Measurements from ENCODE around the gene NPTXR.

Gene NPTXR

DNA sequence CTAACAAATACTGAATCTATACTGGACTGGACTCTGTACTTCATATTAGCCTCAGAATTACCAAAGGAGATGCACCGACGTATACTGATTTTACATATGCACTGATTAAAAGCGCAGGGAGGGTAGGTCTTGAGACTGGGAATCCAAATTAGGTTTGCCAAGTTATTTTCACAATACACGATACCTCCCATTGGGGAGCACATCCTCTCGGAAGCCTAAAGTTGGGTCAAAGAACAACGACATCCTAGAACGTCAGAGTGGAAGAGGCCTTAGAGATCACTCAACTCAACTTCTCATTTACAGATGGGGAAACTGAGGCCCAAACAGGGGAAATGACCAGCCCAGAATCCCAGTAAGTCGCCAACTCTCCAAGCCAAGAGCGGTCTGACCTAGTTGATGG is 50.5 kb downstream of the NPTXR start:
- no peak for DNase-seq

DNA sequence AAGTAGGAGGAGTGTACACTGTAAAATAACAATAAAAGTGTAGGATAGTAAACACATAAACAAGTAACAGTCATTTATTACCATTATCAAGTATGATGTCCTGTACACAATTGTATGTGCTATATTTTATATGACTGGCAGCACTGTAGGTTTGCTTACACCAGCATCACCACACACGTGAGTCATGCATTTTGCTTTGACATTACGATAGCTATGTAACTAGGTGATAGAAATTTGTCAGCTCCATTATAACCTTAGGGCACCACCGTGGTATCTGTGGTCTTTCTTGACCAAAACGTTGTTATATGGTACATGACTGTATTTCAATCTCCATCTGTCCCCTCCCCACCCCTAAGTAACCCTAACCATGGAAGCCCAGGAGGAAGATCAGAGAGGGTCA is 51.0 kb downstream of the NPTXR start:
- DNase-seq = no peak

DNA sequence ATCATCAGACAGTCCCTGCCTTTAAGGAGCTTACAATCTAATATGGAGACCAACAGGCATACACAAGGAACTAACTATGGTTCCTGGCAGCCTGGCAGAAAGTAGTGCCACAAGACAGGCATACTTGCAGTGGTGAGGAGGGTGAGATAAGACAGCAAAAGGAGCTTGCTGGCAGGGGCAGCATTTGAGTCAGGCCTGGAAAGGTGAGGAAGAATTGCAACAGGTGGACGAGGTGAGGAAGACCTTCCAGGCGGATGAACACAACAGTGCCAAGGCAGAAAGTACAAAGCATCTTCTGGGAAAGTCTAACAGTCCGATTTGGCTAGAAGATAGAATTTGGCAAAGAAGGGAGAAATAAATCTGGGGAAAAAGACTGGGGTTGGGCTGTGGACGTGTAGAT is 54.2 kb downstream of the NPTXR start:
- no peak for DNase-seq

DNA sequence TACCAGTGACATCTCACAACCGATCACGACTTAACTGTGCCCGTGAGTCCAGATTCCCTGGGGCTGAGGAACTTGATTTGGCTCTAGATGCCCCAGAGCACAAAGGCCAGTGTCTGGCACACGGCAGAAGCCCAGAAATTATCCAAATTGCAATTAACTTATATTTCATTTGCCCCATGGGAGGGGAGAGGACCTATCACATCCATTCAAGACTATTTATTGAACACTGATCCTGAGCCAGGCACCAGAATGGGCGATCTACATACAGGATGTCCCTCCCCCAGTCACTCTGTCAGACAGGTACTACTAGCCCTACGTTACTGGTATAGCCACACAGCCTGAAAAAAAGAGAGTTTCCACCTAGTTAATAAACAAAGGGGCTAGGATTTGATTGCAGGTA is 55.0 kb downstream of the NPTXR start:
- no peak for DNase-seq

DNA sequence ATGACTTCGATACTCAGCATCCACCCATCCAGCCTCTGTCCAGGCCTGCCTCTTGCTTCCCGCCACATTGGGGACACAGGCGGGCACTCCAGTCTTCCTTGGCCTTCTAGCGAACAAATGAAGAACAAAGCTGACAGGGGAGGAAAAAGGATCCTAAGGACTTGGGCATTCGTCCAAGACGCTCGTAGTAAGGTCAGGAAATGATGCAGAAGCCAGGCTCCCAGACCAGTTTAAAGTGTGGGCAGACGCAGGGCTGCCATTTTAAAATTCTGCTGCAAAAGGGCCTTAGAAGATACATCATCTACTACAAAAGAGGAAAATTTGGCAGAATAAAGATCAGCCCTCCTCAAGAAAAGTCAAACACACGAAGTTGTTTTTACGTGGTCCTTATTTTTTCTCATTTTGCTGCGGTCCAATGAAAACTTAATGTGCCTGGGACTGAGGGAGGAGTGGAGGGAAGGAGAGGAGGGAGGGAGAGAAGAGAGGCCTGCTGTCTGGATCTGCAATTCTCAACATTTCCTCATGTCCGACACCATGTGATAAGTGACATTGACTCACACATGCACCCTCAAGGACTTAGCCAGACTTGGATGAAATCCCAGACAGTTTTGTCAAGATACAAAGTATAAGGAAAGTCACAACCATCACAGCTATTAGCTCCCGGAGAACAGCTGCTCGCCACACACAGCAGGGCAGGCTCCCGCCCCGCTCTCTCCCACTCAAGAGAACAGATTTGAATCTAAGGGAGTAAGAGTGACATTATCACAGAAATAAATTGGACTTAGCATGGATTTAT is 55.6 kb downstream of the NPTXR start:
- DNase-seq = no peak

DNA sequence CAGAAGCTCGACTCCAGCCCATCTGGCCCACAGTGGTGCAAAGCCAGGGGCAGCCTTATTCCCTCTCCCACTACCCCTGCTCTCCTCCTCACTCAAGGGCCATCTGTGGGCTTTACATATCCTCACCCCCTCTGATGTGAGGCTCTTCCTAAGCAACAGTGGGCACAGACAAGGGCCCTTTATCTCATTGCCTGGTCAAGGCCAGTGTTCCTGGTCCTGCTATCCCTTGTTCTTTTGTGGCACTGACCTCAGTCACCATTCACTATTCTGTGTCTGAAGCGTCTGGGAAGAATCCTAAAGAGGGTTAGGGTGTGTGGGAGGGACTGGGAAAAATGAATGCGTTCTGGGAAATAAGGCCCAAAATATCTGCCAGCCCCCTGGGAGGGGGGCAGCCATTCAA is 57.2 kb downstream of the NPTXR start:
- DNase-seq = no peak

DNA sequence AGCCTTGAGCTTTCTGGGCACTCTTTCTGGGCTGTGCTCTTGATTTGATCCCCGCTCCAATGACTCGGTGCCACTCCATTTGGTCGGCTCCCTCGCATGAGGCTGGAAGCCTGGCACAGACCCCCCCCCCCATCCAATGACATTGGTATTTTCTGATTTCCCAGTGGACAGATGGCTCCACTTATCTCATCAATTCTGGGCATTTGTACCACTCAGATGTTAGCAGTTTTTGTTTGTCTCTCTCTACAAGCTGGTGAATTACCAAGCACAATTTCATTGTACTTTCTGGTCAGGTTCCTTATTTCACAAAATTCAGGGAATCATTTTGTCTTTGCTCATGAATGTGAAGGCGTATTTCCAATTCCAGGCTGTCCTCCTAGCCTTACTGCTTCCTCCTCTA is 59.0 kb downstream of the NPTXR start:
- no peak for DNase-seq

DNA sequence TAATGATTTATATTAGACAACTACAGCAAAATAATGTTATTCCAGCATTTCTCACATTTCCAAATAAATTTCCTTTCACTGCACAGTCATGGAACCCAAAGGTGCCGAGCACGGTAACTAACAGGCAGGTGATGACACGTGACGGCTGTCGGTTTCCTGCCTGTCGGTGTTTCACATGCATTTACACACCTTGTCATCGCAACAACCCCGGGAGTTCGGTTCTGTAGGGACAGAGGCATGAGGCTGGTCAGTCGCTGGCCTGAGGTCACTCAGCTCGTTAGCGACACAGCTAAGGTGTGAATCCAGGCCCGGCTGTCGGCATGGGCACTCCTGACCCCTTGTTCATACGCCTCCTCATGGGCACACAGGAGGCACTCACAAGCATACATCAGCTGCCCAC is 59.8 kb downstream of the NPTXR start:
- DNase-seq = no peak

DNA sequence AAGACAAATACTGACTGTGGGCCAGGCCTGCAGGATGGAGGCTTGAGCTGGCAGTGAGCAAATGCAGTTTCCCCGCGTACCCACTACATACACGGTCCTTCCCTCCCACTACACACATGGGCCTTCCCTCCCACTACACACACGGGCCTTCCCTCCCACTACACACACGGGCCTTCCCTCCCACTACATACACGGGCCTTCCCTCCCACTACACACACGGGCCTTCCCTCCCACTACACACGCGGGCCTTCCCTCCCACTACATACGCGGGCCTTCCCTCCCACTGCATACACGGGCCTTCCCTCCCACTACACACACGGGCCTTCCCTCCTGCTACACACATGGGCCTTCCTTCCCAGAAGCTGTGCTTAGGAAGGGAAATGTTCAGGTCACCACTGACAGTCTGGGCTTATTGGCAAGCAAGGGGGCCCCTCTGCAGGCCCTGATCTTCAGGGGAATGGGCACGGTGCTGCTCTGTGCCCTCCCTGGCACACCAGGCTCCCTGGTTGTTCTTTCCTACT is 60.7 kb downstream of the NPTXR start:
- DNase-seq = no peak

DNA sequence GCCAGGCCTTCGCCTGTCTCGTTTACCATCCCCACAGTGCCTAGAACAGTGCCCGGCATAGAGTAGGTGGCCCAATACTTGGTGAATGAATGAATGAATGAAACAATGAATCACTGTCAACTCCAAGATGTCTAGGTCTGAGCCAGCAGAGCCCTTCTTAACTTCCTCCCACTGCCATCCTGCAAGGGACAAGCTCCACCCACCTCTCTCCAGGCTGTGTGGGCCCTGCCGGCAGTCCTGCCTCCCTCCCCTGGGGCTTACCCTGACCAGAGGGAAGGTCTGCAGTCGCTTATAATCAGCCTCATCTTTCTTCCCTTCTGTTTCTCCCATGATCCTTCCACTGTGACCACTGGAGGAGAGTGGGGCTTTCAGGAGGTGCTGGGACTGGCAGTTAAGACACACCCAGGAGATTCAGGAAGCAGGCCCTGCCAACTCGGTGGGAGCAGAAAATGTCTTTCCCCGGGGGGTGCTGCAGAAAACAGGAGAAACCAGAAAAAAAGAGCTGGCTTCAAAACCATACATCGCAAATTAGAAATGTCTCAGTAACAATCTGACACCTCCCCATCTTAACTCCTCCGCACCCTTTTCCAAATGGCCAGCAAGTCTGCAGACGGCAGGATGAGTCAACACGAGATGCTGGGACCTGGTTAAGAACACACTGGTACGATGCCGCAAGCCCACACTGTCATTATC is 61.3 kb downstream of the NPTXR start:
- no peak for DNase-seq

DNA sequence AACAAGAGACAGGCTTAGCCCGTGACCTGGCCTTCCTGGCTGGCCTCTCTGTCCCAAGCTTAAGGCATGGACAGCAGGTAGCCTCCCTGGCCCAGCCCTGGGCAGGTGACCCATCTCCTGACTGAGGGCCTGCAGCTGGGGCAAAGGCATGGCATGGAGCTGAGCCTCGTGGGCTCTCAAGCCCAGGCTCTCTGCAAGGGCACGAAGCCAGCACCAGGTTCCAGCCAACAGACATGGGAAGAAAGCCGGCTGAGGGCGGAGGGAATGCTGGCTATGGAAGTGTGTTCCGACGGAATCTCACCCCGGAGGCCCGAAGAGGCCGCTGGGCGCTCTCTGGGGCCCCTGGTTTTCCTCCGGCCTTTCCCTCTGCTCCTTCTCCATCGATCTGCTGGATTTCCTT is 62.8 kb downstream of the NPTXR start:
- no peak for DNase-seq

DNA sequence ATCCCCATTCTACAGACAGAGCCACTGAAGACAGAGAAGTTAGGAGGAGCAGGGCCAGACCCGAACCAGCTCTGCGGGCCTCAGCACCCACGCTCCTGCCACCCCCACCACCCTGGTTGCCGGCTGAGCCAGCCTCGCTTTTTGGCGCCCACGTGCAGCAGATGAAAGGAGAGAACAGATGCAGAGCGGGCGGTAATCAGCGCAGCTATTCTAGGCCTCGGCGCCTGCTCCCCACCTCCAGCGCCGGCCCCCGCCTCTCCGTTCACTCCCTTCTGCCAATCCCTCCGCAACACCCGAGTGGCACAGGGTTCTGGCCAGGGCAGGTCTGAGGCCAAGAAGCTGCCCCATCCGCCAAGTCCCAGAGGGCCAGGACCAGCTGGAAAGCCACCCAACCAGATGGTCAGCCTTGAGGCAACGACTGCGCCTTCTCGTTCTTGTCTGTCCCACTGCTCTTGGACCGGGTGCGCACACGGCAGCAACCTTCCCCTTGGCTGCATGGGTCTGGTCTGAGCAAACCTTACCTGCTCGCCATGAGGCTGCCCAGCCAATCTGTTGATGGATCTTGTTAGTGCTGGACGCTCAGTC is 66.6 kb downstream of the NPTXR start:
- DNase-seq = no peak

DNA sequence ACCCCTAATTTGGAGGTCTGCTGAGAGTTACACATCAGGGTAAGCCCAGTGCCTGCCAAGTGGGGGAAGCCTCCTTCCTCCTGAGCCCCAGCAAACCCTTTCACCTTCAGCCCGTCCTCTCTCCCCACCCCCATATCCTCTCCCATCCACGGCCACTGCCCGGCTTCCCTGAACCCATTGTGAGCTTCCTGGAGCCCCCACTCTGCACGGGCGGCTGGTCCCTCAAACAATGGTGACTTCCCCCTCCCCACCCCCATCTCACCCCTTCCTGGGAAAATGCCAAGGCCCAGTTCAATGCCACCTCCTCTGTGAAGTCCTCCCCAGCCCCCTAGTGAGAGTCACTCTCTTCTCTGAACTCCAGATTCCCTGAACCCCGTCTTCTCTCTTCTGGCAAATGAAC is 67.7 kb downstream of the NPTXR start:
- DNase-seq = no peak

DNA sequence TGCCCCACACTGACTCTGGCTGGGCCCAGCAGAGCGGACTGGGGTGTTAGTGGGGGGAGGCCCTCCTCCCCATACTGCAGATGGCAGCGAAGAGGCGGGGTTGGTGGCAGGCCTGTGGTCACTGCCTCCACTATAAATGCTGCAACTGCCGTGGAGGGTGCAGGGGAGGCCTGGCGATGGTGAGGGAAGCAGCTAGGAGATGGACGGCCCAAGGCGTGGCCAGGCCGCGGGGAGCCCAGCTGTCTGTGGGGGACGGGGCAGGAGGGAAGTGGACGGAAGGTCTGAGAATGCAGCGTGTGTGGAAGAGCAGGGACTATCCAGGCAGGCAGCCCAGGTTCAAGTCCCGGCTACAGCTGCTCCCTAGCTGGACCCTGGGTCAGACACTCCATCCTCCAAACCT is 68.2 kb downstream of the NPTXR start:
- DNase-seq = no peak

DNA sequence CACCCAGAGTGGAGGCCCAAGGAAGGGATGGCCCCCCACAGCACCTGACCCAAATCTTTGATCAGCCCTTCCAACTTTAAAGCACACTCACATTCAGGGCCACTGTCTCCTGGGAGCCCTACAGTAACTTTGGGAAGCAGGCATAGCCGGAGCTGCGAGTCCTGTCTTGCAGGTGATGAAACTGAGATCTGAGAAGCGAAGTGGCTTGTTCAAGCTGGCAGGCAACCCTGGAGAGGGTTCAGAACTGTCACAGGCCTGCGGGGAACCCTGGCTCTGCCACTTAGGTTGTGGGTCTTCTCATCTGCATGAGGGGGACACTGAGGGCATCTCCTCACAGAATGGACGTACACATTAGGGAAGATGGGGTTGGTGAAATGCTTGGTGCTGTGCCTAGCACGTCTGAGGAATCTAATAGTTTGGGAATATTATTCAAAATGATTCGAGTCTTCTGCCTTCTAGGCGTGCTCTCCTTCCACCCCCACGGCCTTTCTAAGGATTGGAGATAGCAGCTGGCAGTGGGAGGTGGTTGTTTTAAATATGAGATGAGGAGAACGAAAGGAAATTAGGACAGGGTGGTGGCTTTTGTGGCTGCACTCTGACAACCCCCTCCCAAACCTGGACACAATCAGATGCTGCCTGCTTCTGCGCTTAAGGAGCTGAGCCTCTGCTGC is 69.2 kb downstream of the NPTXR start:
- no peak for DNase-seq

DNA sequence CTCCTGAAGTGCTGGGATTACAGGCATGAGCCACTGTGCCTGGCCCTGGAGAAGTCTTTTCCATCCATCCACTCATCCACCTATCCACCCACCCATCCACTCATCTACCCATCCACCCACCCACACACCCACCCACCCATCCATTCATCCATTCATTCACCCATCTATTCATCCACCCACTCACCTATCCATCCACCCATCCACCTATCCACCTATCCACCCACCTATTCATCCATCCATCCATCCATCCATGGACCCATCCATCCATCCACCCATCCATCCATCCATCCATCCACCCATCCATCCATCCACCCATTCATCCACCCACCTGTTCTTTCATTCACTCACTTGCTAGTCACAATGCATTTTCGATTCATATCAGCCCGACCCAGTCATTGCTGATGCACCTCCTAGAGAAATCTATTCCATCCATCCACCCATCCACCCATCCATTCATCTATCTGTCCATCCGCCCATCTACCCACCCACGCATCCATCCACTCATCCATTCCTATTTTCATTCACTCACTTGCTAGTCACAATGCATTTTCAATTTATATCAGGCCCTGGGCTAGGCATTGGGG is 70.4 kb downstream of the NPTXR start:
- no peak for DNase-seq

DNA sequence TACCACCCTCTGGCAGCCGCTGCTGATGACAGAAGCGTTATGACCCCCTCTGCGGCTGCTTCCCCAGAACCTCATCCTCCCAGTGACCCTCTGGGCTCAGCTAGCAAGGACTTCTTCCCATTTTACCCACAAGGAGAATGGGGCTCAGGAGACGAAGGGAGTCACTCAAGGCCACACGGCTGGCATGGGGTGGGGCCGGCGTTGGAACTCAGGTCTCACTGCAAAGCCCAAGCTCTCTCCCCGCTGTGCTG is 71.3 kb downstream of the NPTXR start:
- DNase-seq = no peak

DNA sequence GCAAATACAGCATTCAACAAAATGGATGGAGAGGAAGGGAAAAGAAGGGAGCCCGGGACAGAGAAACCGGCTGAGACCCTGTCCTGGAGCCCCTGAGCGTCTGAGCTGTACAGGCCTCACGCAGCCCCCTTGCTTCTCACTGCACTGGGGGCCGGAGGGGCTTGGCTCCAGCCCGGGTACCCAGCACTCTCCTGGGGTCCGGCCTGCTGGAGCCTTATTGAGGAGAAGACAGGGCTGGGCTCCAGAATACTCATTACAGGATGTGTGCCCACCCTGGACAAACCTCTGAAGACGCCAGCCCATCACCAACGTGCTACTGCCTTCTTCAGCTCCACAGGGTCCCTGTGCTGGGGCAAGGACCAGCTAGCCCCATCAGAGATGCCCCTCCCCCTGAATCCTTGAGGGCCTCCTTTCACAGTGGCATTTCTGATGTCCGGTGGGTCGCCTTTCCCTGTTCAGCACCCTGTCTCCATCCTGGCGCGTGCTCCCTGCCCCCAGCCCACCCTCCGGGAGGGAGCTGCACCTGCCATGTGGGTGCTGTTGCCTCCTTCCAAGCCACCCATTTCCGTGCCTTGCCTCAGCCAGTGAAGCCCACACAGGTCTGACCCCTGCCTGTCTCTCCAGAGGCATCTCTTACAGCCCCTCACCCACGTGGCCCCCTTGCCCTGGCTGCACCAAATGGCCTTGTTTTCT is 73.4 kb downstream of the NPTXR start:
- no peak for DNase-seq

Data from activated CD4-positive, alpha-beta T cell treated with anti-CD3 and anti-CD28 coated beads, Interleukin-2, amount 50 U/mL, for 48 hours (primary cell).